HCEC 1CT (cell line): ENCODE results near the gene ATXN7.
A peak's percentile ranks its signal among the peaks of the same experiment; 100 is the strongest.

Experiments used
- DNase-seq: peaks from one replicate; pipeline ENCODE4 v3.0.0-alpha.2; 2017

Gene ATXN7

DNA sequence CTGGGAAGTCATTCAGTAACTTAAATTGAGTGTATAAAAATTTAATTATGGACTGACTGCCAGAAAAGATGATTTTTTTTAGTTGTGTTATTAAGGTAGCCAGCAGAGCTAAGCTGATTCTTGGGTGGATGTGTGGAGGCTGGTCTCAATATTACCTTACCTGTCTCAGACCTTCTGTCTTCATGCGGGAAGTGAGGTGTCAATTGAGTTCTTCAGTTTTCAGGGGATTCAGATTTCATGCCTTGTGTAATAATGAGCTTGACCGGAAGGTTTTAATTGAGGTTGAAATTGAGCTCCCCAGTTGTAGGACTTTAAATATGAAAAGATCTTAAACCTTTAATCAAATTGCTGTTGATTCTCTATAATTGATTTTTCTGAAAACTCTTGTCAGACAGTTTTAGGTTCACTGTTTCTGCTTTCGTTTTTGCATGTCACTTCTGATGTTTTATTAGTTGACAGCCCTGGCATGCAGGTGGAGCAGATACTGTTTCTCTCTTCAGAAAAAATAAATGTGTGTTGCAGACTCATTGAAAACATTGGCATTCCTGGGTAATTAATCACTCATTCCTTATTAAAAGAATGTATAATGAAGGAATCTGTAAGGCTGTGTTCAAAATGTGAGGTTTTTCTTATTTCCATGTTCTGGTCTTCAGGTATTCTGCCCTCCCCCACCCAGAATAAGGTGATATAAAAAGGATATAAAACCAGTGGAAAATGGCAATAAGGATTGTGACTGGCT, 105.1 kb downstream of the ATXN7 start:
- DNase-seq, result peak; percentile 47

DNA sequence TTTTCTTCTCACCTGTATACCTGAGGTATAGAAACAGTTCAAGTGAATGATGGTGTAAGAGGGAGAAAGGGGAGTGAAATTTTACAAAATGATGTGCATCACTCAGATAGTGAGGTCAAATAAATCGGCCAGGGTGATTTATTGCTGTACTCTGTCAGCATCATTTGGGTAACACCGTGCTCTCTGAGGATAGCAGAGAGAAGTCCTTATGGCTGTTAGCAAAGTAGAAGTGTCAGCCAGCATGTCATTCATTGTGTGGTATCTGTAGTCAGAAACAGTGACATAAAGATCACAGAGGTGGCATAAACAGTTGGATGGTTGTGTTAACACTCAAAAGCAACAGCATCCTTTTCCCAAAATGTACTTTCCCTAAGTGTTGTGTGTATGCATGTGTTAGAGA, 106.2 kb downstream of the ATXN7 start:
- DNase-seq, result no peak

DNA sequence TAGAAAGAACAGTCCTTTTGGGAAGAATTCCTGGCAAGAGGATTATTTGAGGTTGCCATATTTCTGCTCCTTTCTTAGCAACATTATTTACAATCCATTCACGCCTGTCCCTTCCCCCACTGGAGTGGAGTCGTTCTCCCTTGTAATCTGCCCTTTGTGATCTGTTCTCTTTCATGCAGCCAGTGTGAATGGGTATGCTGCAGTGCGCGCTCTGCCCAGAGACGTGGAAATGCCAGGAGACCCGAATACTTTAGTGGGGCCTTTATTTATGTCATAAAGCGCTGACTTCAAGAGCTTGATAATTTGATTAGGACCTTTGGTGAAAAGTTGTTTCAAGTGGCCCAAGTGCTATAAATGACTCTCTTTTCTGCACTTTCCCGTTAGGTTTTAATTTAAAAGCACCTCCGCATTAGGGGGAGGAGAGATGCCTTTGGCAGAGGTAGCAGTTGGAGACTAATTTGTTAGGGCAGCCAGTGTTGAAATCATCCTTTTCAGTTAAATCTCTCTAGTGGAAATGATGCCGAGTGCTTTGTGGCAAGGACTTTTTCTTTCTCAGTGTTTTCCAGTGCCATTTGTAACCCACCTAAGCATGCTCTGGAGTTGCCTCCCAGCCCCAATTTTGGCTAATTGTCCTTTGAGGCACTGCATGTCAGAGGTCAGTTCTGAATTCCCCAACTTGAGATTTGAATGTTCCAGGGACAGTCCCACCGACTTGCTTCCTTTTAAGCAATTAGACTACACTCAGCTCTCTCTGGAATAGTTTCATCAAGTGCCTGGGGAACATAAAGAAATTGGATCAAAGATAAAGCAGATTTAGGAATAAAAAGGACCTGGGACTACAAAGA, 107.2 kb downstream of the ATXN7 start:
- no peak for DNase-seq

DNA sequence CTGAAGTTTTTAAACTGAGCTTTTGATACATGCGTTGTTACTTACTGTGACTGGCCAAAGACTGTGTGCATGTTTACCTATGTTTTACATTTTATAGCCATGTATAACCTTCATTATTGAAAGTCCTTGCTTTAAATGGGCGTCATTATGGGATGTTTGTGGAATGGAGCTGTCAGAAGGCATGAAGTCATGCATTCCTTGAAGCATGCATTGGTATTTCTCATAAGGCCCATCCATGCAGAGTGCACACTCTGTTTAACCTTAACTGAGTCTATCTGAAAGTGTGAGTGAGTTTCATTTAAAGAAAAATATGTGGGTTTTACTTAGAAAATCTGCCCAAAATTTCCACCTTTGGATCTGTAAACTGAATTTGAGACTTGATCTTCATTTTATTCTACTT, 108.5 kb downstream of the ATXN7 start:
- DNase-seq, result peak; percentile 67

DNA sequence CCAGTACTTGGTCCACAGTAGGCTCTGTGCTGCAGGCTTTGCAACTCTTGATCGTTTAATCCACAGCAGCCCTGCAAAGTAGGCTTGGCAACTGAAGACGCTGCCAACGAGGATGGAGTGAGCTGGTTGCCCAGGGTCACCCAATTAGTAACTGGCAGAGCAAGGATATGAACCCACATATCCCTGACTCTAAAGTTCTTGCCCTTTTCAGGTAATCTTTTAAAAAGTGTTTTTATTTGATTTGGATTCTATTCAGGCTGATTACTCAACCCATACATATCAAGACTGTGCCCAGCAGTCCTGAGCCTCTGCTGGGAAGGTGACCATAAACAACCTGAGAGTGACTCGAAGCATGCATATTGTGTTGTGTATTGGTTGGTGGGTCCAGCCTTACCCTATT, 109.3 kb downstream of the ATXN7 start:
- no peak for DNase-seq

DNA sequence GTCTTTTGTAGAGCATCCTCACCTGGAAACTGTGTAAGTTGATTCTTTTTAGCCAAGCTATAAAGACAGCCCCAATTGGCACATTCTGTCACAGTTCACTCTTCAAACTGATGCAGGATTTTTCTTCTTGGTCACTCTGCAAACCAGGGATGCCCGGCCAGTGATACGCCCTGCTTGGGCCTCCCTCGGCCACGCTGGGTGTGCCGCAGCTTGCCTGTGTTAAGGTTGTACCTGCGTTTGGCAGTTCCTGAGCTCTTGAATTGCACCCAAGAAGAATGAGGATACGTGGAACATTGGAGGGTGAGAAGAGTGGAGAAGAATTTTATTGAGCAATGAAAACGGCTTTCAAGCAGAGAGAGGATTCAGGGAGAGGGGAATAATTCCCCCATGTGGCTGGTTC, 109.7 kb downstream of the ATXN7 start:
- no peak for DNase-seq

DNA sequence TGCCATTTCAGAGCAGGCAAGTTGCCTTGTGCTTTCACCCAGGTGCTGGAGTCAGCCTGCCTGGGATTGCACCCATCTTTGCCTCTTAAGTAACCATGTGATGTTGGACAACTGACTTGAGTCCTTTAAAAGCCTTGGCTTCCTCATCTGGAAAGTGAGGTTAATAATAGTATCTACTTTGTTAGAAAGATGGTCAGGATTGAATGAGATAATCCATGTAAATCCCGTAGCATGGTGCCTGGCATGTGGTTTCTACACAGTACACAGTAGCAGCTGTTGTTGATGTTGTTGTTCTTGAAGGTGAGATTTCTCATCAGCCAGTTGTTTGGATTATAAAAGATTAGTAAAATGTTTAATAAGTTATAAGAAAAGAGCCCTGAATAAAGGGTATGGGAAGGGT, 110.8 kb downstream of the ATXN7 start:
- no peak for DNase-seq

DNA sequence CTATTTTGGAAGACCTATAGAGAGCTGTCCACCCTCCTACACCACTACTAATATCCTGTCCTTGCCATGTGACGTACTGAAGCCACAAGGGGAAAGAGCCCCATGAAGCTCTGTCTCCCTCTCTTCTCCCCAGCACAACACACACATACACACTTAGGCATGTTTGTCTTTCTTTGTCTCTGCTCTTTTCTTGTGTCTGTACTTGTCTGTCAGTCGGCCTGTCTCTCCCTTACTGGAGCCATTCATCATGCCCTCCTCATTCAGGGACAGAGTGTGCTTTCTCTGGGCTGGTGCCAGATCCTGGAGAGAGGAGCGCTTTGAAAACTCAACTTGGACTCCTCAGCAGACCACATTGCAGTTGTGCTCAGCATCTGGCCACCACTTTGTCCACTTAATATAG, 112.1 kb downstream of the ATXN7 start:
- DNase-seq, result peak; percentile 50

DNA sequence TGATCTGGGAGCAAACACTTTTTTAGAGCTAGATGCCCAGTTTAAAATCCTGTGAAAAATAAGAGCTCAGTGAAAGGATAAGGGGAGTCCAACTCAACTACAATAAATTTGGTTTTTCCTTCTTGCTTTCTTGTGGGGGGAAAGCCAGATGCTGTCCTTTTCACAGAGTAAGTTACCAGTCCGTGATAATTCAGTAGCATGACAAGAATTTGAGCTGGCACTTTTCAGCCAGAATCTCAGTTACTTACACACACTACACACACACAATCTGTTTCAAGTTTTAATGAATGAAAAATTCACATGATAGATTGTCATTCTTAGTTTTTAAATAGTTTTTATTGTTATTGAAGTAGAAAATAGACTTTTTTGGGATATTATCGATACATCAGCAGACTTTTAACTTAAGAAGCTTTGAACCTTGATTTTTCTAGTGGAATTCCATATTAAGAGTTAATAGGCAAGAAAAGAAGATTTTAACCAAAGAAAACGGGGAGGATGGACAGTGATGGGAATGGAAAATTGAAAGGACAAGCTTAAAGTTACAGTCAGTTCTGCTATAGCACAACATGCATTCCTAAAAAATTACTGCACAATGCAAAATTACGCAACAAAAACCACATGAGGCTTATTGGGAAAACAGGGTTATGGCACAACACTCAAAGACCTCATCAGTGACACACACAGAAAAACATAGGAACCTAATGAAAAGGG, 112.6 kb downstream of the ATXN7 start:
- DNase-seq, result peak; percentile 93

DNA sequence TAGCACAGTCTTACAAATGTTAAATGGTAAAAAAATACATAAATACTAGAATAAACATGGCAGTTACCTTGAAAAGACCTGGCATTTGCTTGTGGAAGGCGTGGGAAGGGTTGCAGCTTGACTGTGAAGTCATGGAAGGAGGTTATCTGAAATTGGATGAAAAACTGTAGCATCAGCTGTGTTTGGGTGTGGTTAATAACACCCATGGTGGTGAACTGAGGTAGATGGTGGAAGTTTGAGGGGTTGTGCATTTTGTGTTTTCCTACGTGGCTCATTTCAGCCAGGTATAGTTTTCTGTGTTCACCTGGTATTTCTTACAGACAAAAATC, 113.2 kb downstream of the ATXN7 start:
- DNase-seq, result no peak

DNA sequence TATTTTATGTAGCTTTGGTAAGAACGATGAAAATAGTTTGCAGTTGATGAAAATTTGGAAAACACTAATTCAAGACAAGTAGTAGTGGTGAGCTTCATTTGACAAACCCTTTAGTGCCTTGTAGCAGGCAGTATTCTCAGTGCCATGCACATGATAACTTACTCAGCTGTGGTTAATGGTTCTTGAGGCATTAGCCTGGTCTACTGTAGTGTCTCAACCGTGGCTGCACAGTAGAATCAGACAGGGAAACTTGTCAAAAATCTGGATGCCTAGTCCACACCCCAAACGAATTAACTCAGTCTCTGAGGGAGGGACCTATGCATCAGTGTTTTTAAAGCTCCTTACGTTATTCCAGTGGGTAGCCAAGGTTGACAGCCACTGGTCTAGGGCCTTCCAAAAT, 114.2 kb downstream of the ATXN7 start:
- no peak for DNase-seq

DNA sequence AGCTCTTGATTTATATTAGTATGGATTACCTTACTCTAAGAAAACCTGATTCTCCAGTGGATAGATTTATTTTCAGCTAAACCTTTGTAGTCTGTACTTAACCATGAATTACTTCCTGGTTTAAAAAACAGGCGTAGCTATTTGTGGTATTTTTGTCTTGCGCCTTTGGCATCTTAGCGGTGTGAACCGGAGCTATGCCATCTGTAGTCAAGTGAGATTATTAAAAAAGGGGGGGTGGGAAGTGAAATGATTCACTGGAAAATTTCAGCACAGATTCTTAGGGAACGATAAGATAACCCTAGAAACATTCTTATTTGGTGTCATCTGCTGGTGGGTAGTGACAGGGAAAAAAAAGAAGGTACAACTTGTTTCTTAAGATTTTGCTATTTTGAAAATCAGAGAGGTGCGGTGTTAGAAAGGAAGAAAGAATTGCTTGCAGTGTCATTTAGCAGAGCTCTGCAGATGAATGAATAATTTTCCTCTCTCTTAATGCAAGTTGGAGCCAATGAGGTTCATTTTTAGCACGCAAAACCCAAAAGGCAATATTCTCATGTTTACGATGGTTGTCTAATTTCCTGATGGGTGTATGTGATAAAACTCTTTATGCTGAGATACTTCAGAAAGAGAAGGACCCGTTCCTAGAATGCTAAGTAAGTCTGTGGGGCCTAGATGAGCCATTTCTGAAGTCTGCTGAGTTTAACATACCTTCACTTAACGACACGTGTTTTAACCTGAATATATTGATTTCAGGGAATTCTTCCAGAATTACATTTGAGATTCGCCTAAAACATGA, 115.6 kb downstream of the ATXN7 start:
- DNase-seq, result no peak

DNA sequence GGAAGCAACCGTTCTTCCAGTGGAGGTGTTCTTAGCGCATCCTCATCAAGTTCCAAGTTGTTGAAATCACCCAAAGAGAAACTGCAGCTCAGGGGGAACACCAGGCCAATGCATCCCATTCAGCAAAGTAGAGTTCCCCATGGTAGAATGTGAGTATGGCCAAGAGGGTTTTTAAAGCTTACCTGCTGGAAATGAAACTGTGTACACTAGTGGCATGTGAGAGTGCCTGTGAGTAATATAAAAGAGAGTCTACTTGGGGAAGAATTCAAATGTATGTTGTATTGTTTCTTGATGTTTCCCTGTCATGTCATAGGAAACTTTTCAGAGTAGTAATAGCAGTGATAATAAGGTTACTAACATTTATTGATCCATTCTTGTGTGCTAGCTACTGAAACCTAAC, 116.4 kb downstream of the ATXN7 start:
- DNase-seq, result no peak

DNA sequence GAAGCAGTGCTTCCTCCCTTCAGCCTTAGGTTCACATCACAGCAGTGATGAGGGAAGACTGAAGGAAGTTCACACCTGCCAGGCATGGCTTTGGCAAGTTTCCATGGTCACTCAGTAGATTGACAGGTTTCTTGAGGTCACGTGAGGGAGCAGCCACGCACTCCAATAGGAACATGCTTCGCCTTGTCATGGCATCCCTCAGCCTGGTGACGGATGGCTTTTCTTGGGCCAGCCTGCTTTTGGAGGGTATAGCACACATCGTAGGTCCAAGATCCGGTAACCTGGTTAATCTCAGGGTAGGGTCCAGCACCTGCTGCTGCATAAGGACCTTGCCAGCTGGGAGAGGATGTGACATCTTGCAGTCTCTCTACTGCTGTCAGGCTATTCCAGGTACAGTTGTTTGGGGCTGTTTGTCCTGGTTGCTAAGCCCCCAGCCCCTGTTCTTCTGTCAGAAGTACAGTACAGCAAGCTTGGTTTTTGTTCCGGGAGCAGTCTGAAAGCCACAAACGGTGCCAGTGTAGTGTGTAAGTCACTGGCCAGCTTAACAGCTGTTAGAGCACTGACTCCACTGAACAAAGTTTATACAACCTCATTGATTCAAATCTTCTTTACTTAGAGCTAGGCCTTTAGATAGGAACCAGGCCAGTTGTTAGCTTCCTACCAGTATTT, 117.3 kb downstream of the ATXN7 start:
- DNase-seq, result no peak

DNA sequence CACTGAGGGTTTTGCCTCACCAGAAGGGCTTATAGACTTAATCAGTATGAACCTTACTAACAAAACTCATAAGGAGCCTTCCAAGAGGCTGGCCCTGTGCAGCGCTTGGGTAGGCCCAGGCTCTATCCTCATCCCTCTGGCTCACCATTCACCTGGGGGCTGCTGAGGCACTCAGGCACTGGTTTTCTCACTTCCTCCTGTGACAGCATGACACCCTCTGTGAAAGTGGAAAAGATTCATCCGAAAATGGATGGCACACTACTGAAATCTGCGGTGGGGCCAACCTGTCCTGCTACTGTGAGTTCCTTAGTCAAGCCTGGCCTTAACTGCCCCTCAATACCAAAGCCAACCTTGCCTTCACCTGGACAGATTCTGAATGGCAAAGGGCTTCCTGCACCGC, 118.3 kb downstream of the ATXN7 start:
- DNase-seq, result no peak

DNA sequence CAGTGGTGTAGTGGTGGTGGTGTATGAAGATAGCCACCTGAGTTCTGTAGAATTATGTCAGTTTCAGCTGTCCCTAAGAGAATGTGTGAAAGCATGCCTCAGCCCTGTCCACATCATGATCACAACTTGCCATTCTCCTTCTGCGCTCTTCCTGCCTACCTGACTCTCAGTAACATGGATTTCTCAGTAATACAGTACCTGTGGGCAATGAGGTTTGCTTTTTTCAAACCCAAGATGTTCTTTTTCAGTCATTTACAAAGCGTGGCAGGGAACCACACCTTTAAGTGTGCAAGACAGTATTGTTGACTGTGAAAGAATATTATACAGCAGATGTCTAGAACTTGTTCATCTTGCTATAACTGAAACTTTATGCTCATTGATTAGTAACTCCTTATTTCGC, 120.7 kb downstream of the ATXN7 start:
- DNase-seq, result no peak

DNA sequence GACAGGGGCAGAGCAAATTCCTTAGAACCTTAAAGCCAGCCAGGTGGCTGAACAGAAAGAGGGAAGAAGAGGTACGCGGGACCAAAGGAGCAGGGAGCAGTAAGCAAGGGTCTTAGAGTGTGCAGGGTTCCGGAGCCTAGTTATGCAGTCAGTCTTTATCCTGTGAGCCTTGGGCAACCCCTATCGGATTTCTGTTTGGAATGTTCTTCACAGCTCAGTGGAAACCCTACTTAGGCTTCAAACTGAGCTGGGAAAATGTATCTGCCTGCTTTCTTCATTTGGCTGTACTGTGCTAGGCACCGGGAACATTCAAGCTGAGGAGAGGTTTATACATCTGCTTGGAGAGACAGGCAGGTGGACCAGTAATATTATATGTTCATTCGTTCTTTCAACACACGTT, 122.5 kb downstream of the ATXN7 start:
- no peak for DNase-seq

DNA sequence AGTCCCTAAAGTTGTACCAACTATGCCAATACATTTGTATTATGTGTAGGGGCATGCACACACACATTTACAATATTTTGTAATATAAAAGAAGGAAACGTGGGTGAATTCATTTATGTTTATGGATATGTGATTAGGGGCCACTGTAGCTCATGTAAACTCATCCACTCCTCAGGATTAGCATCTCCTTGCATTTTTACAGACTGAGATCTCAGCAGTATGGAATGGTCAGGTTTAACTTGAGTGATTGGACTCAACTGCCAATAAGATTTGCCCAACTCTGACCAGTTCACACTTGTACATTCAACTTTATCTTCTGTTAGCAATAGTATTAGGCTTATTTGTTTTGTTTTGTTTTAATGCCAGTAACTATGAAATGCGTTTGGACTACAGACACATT, 123.2 kb downstream of the ATXN7 start:
- DNase-seq, result no peak

DNA sequence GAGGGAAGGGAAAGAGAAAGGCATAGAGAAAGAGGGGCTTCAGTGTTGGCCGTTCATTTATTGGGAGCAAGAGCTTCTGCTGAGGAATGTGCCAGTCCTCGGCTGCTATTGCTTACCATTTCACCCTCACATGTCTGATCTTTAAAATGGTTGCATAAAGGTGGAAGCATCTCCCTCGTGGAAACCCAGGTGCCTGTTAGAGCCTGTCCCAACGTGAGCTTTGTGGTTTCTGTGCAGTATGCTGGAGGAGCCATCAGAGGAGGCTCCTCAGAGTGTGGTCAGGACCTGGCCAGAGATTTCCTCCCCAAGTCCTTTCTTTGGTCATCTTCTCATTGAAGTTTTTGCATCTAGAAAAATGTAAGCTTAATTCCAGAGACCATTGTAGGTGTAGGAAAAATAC, 125.3 kb downstream of the ATXN7 start:
- no peak for DNase-seq

DNA sequence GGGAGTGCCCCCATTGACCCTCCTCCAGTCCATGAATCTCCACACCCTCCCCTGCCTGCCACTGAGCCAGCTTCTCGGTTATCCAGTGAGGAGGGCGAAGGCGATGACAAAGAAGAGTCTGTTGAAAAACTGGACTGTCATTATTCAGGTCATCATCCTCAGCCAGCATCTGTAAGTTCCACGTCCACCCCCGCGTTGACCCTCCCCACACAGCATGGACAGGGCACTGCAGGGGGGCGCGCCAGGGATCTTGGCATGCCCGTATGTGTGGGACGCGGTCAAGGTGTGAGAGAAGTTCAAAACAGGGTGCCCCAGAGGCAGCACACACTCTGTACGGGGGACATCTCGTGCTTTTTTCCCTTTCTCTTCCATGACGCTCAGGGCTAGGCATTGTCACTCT, 126.5 kb downstream of the ATXN7 start:
- DNase-seq, result no peak

DNA sequence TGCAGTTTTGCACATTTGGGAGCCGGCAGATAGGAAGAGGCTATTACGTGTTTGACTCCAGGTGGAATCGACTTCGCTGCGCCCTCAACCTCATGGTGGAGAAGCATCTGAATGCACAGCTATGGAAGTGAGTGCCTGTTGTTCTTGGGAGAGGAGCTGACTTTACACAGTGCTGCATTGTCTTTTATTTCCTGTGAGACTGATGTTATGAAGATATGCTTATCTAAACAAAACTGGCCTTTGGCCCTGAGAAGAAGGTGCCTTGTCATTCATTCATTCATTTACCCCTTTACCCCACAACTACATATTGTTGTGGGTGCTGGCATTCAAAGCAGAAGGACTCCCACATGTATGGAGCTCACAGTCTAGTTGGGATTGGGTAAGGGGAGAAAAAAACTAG, 127.1 kb downstream of the ATXN7 start:
- no peak for DNase-seq

DNA sequence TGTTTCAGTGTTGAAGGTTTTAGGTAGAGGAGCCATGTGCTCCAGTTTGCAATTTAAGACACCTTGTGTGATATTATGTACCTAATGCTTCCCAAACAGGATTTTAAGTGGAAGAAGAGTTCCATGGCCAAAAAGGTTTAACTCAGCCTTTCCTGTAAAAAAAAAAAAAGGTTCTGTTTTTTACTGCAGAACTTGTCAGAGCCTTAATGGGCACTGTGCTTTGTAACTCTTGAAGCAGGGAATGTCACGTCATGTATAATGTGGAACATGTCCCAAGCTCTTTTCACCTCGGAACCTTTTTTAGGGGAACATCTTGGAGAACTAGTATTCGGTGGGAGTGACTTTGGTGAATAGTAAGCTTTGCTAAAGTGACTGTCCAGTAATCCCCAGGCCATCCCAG, 128.0 kb downstream of the ATXN7 start:
- no peak for DNase-seq
